GM19455 (cell line): ENCODE results near the gene GRPEL2.

Source experiments
- ATAC-seq: cut with Tn5 transposase; IDR thresholded peaks from one replicate; pipeline ENCODE4 v1.9.1; 2021; ENCODE audit not compliant: unreplicated experiment

Gene GRPEL2

GRCh38 chr5:149345147-149345891 is at the start of gene GRPEL2:
Gene GRPEL2, plus strand, starts transcription at chr5:149345499. Its CDS starts 41 bp downstream, at chr5:149345540.
- peak; percentile 97 for ATAC-seq

- no peak for ATAC-seq
These were observed 47.8 kb upstream of the GRPEL2 start for GRCh38 chr5:149297340-149298025.

- ATAC-seq, result no peak
These were observed 47.1 kb upstream of the GRPEL2 start for GRCh38 chr5:149298163-149298562.

GRCh38 chr5:149298842-149299404 is 46.4 kb upstream of the GRPEL2 start:
- ATAC-seq, result no peak

GRCh38 chr5:149299451-149300054 is 45.7 kb upstream of the GRPEL2 start:
- ATAC-seq, result no peak

GRCh38 chr5:149300441-149300840 is 44.9 kb upstream of the GRPEL2 start:
- ATAC-seq, result no peak

GRCh38 chr5:149301049-149301743 is 44.1 kb upstream of the GRPEL2 start:
- ATAC-seq, result no peak

- ATAC-seq, result no peak
These were observed 43.4 kb upstream of the GRPEL2 start for GRCh38 chr5:149301744-149302380.

GRCh38 chr5:149302641-149303040 is 42.7 kb upstream of the GRPEL2 start:
- ATAC-seq, result no peak

GRCh38 chr5:149303210-149303609 is 42.1 kb upstream of the GRPEL2 start:
- ATAC-seq, result no peak

- no peak for ATAC-seq
These were observed 40.9 kb upstream of the GRPEL2 start for GRCh38 chr5:149304195-149305078.

- no peak for ATAC-seq
These were observed 35.9 kb upstream of the GRPEL2 start for GRCh38 chr5:149309354-149309753.

- ATAC-seq, result no peak
These were observed 34.8 kb upstream of the GRPEL2 start for GRCh38 chr5:149310488-149310887.

GRCh38 chr5:149310947-149311658 is 34.2 kb upstream of the GRPEL2 start:
- ATAC-seq, result no peak

- ATAC-seq, result no peak
These were observed 32.0 kb upstream of the GRPEL2 start for GRCh38 chr5:149313151-149313841.

GRCh38 chr5:149314571-149315111 is 30.7 kb upstream of the GRPEL2 start:
- no peak for ATAC-seq

- ATAC-seq, result no peak
These were observed 29.5 kb upstream of the GRPEL2 start for GRCh38 chr5:149315753-149316152.
